A549 (cell line): Measurements from ENCODE around the gene EXOSC6. TPM values are rescaled to one million over a fixed set of nuclear protein-coding genes. Genes with fewer than 3 reads are reported as not detected.

Experiments used
- ATAC-seq, 2 experiments: fragments of 200-7000 bp in 1 of 2; fragments of >200 bp in 1 of 2; cut with Nextera tagmentation in 1 of 2; cut with Tn5 transposase in 1 of 2; 3 replicates each; pipeline versions ENCODE4 v1.8.0 to v1.9.1; 2018 to 2020; ENCODE audit warnings: mild to moderate bottlenecking in 1 of 2, moderate library complexity in 1 of 2
- CTCF ChIA-PET: fragments of 300-600 bp; sonication (Branson Sonifier 250); formaldehyde crosslinking; extraction: SDS; loops from one replicate; lab custom pipeline; 2021; ENCODE audit warnings: antibody characterized with exemption, inconsistent platforms; lab: Yijun Ruan, JAX
- POLR2A ChIA-PET: fragments of 350-600 bp; formaldehyde crosslinking; extraction: SDS; loops from one replicate; lab custom pipeline; 2021; ENCODE audit warnings: antibody characterized with exemption, inconsistent platforms; lab: Yijun Ruan, JAX
- DNase-seq, 2 experiments: peaks; one replicate each; pipeline versions ENCODE4 v3.0.0 to v3.0.0-alpha.2; 2011 to 2016; ENCODE audit warnings: low read depth in 1 of 2, low spot score in 1 of 2
- FAIRE-seq: peaks from 2 replicates; lab custom pipeline; 2011; peaks lifted over from hg19 to GRCh38; lab: Jason Lieb, UNC
- H3K27ac ChIP-seq, 2 experiments: fragments of >200 bp; sonication (Bioruptor Twin); formaldehyde crosslinking; 3 replicates each; pipeline ENCODE4 v1.5.1; 2016 to 2017
- H3K4me1 ChIP-seq: fragments of >200 bp; sonication (Bioruptor Twin); formaldehyde crosslinking; 3 replicates; pipeline ENCODE4 v1.6.1; 2016
- H3K4me2 ChIP-seq: fragments of >200 bp; sonication (Bioruptor Twin); formaldehyde crosslinking; 3 replicates; pipeline ENCODE4 v1.6.1; 2016
- H3K4me3 ChIP-seq: fragments of >200 bp; sonication (Bioruptor Twin); formaldehyde crosslinking; 3 replicates; pipeline ENCODE4 v1.5.1; 2016
- H3K9me3 ChIP-seq: fragments of >200 bp; sonication (Bioruptor Twin); formaldehyde crosslinking; 3 replicates; pipeline ENCODE4 v1.6.1; 2016
- ATOH8 ChIP-seq: fragments of 250-450 bp; sonication (Bioruptor Pico); IDR thresholded peaks from 2 replicates; pipeline ENCODE4 v1.5.0; 2020; ENCODE audit warnings: low read depth, mild to moderate bottlenecking, moderate library complexity
- BHLHE40 ChIP-seq: IDR thresholded peaks from 2 replicates; pipeline ENCODE4 v1.6.1; 2012; ENCODE audit warnings: low read depth, low read length, inconsistent platforms
- CBX8 ChIP-seq: fragments of 200-600 bp; sonication (generic); IDR thresholded peaks from 2 replicates; pipeline ENCODE4 v1.6.1; 2016
- CEBPB ChIP-seq, 2 experiments: fragments of >200 bp in 1 of 2; sonication (Bioruptor Twin) in 1 of 2; formaldehyde crosslinking in 1 of 2; IDR thresholded peaks; 2 replicates each; pipeline ENCODE4 v1.6.1; 2012 to 2016
- ESRRA ChIP-seq: fragments of 150-350 bp; IDR thresholded peaks from 2 replicates; pipeline ENCODE4 v1.6.1; 2014; ENCODE audit warnings: mild to moderate bottlenecking, low read length, borderline replicate concordance
- FOSB ChIP-seq: fragments of 250-450 bp; sonication (Bioruptor Pico); IDR thresholded peaks from 2 replicates; pipeline ENCODE4 v1.5.0; 2020; ENCODE audit warnings: mild to moderate bottlenecking, moderate library complexity
- FOXS1 ChIP-seq: fragments of 250-450 bp; sonication (Bioruptor Pico); IDR thresholded peaks from 2 replicates; pipeline ENCODE4 v1.5.0; 2020; ENCODE audit warnings: mild to moderate bottlenecking, moderate library complexity
- HES2 ChIP-seq: fragments of >200 bp; sonication (Bioruptor Twin); formaldehyde crosslinking; IDR thresholded peaks from 2 replicates; pipeline ENCODE4 v1.6.1; 2016
- HEYL ChIP-seq: fragments of 250-450 bp; sonication (Bioruptor Pico); IDR thresholded peaks from 2 replicates; pipeline ENCODE4 v1.8.0; 2021; ENCODE audit warnings: mild to moderate bottlenecking, moderate library complexity
- JUNB ChIP-seq: fragments of >200 bp; sonication (Bioruptor Twin); formaldehyde crosslinking; IDR thresholded peaks from 2 replicates; pipeline ENCODE4 v1.6.1; 2016
- KDM1A ChIP-seq: fragments of 200-600 bp; sonication (generic); IDR thresholded peaks from 2 replicates; pipeline ENCODE4 v1.6.1; 2016; ENCODE audit warnings: low read depth, mild to moderate bottlenecking
- MAZ ChIP-seq: fragments of 150-350 bp; IDR thresholded peaks from 2 replicates; pipeline ENCODE4 v1.6.1; 2014; ENCODE audit warnings: antibody characterized with exemption, low read depth, low read length, borderline replicate concordance
- NPAS2 ChIP-seq: fragments of 250-450 bp; sonication (Bioruptor Pico); IDR thresholded peaks from 2 replicates; pipeline ENCODE4 v1.8.0; 2022; ENCODE audit warnings: mild to moderate bottlenecking, moderate library complexity, borderline replicate concordance
- PBX3 ChIP-seq: IDR thresholded peaks from 2 replicates; pipeline ENCODE4 v1.6.1; 2012
- PHF8 ChIP-seq: fragments of 200-600 bp; sonication (generic); IDR thresholded peaks from 2 replicates; pipeline ENCODE4 v1.6.1; 2016; ENCODE audit warnings: low read depth, mild to moderate bottlenecking, antibody characterized with exemption, moderate library complexity, borderline replicate concordance
- POLR2A ChIP-seq: IDR thresholded peaks from 2 replicates; pipeline ENCODE4 v1.6.1; 2012; ENCODE audit warnings: mild to moderate bottlenecking, low read length
- POLR2AphosphoS2 ChIP-seq: conservative IDR thresholded peaks from 2 replicates; pipeline ENCODE4 v1.6.1; 2012; ENCODE audit warnings: low read length, improper control_type of control experiment, inconsistent platforms
- RARB ChIP-seq: fragments of 250-450 bp; sonication (Bioruptor Pico); IDR thresholded peaks from 2 replicates; pipeline ENCODE4 v1.8.0; 2021; ENCODE audit warnings: mild to moderate bottlenecking, moderate library complexity
- RNF2 ChIP-seq: fragments of 200-600 bp; sonication (generic); IDR thresholded peaks from 2 replicates; pipeline ENCODE4 v1.6.1; 2016; ENCODE audit warnings: low read depth, mild to moderate bottlenecking, antibody characterized with exemption, moderate library complexity, borderline replicate concordance
- SREBF2 ChIP-seq: fragments of 450-650 bp; IDR thresholded peaks from 2 replicates; pipeline ENCODE4 v1.6.1; 2014; ENCODE audit warnings: mild to moderate bottlenecking, moderate library complexity
- TFCP2L1 ChIP-seq: fragments of 250-450 bp; sonication (Bioruptor Pico); IDR thresholded peaks from 2 replicates; pipeline ENCODE4 v1.5.0; 2021; ENCODE audit warnings: mild to moderate bottlenecking
- TP53 ChIP-seq: fragments of 250-450 bp; sonication (Bioruptor Pico); IDR thresholded peaks from 2 replicates; pipeline ENCODE4 v1.5.0; 2021; ENCODE audit warnings: mild to moderate bottlenecking, moderate library complexity
- USF2 ChIP-seq: fragments of 450-650 bp; IDR thresholded peaks from 2 replicates; pipeline ENCODE4 v1.6.1; 2014; ENCODE audit warnings: antibody characterized with exemption
- ZFP36 ChIP-seq: fragments of 450-650 bp; IDR thresholded peaks from 2 replicates; pipeline ENCODE4 v1.6.1; 2014; ENCODE audit warnings: borderline replicate concordance; ENCODE audit not compliant: partially characterized antibody
- ZSCAN20 ChIP-seq: fragments of 250-450 bp; sonication (Bioruptor Pico); IDR thresholded peaks from 2 replicates; pipeline ENCODE4 v1.8.0; 2022; ENCODE audit warnings: mild to moderate bottlenecking, moderate library complexity
- WGBS: methylation state at CpG from one replicate; pipeline ENCODE4 v1.1.6; 2017; ENCODE audit errors: missing lambda C conversion rate; 5-methylcytosine and 5-hydroxymethylcytosine counted together
- polyA plus RNA-seq, 4 experiments: library from polyadenylated mRNA; depleted of rRNA in 3 of 4; stranded (reverse); fragments of >200 nt; fragmentation: RNase III in 1 of 4; extraction: RNeasy Plus Mini Kit Qiagen cat#74134 plus additional on column Dnase treatment in 1 of 4; gene quantifications; 2 replicates in 3 of 4; 3 replicates in 1 of 4; pipeline ENCODE4 v1.2.3, GENCODE V29; 2011 to 2017
- TF ChIP-seq, protein P1 (sequence below): IDR thresholded peaks from 2 replicates; pipeline ENCODE4 v1.6.1; 2012; ENCODE audit warnings: low read depth, borderline replicate concordance

EXOSC6 gene
- polyA plus RNA-seq, 2 of the 4 experiments (the other 2 are of a cell fraction), result 12.2 to 15.0 TPM

GRCh38 chr16:70258065-70258464, 6.3 kb upstream of the EXOSC6 start:
- Histone ChIP-seq H3K4me2 (no peak overlapping the region), H3K9me3 (no peaks in the 10 kb centered on the region), H3K4me1 (no peaks in the 10 kb centered on the region), H3K4me3 (no peak overlapping the region), H3K27ac (no peak overlapping the region)
- CTCF ChIA-PET, result interaction anchor here (1.1 kb wide), 1 partner anchor 9 kb away, joined by 3 read pairs; no protein-coding TSS in a partner anchor
- TF ChIP-seq RARB (CRISPR knock-in tag) (no peak), FOSB (CRISPR knock-in tag) (no peak), BHLHE40 (no peak), ESRRA (no peak), ATOH8 (CRISPR knock-in tag) (no peak), HES2 (no peak), POLR2A (no peak), ZSCAN20 (CRISPR knock-in tag) (no peak), TP53 (CRISPR knock-in tag) (no peak), RNF2 (no peak), MAZ (no peak)
- TF ChIP-seq, protein P1, sequence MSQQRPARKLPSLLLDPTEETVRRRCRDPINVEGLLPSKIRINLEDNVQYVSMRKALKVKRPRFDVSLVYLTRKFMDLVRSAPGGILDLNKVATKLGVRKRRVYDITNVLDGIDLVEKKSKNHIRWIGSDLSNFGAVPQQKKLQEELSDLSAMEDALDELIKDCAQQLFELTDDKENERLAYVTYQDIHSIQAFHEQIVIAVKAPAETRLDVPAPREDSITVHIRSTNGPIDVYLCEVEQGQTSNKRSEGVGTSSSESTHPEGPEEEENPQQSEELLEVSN, result no peak
- POLR2A ChIA-PET, result no interaction called here
- FAIRE-seq (no peak), DNase-seq (no peak), ATAC-seq (no peak)
- 96% methylated on average over 14 of the region's 14 CpGs for WGBS

- no peak overlapping the region for H3K27ac ChIP-seq
- WGBS, result 89% methylated on average over 4 of the region's 4 CpGs
- no peak overlapping the region for H3K4me2 ChIP-seq
- ChIA-PET POLR2A (no interaction called here), CTCF (no interaction called here)
- DNase-seq (no peak), ATAC-seq (no peak), FAIRE-seq (no peak)
- H3K9me3 ChIP-seq, result no peaks in the 10 kb centered on the region
- TF ChIP-seq POLR2AphosphoS2 (no peak), HEYL (no peak), RNF2 (no peak), ATOH8 (CRISPR knock-in tag) (no peak), SREBF2 (no peak), KDM1A (no peak), CEBPB (IDR thresholded peaks at IDR 0.05) (no peak), ZFP36 (no peak), USF2 (no peak)
- TF ChIP-seq, protein P1, result no peak
- H3K4me1 ChIP-seq, result no peaks in the 10 kb centered on the region
- H3K4me3 ChIP-seq, result no peak overlapping the region
Observed at GRCh38 chr16:70257391-70257790, 5.7 kb upstream of the EXOSC6 start.

GRCh38 chr16:70255574-70255973, 3.8 kb upstream of the EXOSC6 start:
- TF ChIP-seq POLR2AphosphoS2, result no peak
- TF ChIP-seq ZSCAN20 (CRISPR knock-in tag), result no peak
- no peak for TF ChIP-seq JUNB
- TF ChIP-seq CBX8, result no peak
- TF ChIP-seq NPAS2 (CRISPR knock-in tag), result no peak
- TF ChIP-seq TFCP2L1, result no peak
- no peak for TF ChIP-seq PBX3
- TF ChIP-seq KDM1A, result no peak
- TF ChIP-seq PHF8, result no peak
- TF ChIP-seq FOXS1 (CRISPR knock-in tag), result no peak
- no peak for TF ChIP-seq BHLHE40
- H3K9me3 ChIP-seq, result no peaks in the 10 kb centered on the region
- FAIRE-seq, result no peak
- no peak overlapping the region for H3K4me3 ChIP-seq
- H3K4me2 ChIP-seq, result no peak overlapping the region
- no peak overlapping the region for H3K27ac ChIP-seq
- POLR2A ChIA-PET, result no interaction called here
- no peak for ATAC-seq
- 91% methylated on average over 7 of the region's 9 CpGs for WGBS
- CTCF ChIA-PET, result interaction anchor here (1.0 to 1.2 kb wide), 3 partner anchors 9 to 21 kb away, joined by 3 to 4 read pairs (median 4); no protein-coding TSS in a partner anchor
- no peak for DNase-seq
- no peaks in the 10 kb centered on the region for H3K4me1 ChIP-seq
